GM23338 (cell line): ENCODE results near the gene HTRA2.

Source experiments
- EZH2 ChIP-seq: fragments of 200-600 bp; sonication (generic); IDR thresholded peaks from one replicate; pipeline ENCODE4 v1.8.0; 2017; ENCODE audit warnings: antibody characterized with exemption, mild to moderate bottlenecking, low read depth; ENCODE audit not compliant: unreplicated experiment
- EZH2phosphoT487 ChIP-seq: fragments of 200-600 bp; sonication (generic); IDR thresholded peaks from one replicate; pipeline ENCODE4 v1.8.1; 2018; ENCODE audit warnings: antibody characterized with exemption; ENCODE audit not compliant: unreplicated experiment
- POLR2AphosphoS5 ChIP-seq: IDR thresholded peaks from 2 replicates; pipeline ENCODE4 v1.6.1; 2016; ENCODE audit warnings: antibody characterized with exemption, low read depth
- ZNF331 ChIP-seq: fragments of 250-450 bp; sonication (Bioruptor Pico); IDR thresholded peaks from 2 replicates; pipeline ENCODE4 v1.5.0; 2020; ENCODE audit warnings: low read depth, mild to moderate bottlenecking, moderate library complexity
- TF ChIP-seq, protein P1 (sequence below), 2 experiments: fragments of 200-600 bp in 1 of 2; sonication (generic) in 1 of 2; conservative IDR thresholded peaks; 2 replicates each; pipeline versions ENCODE4 v1.5.1 to v1.6.1; 2016 to 2017; ENCODE audit warnings: antibody characterized with exemption in 2 of 2, low read depth in 2 of 2, mild to moderate bottlenecking in 2 of 2, moderate library complexity in 1 of 2

DNA sequence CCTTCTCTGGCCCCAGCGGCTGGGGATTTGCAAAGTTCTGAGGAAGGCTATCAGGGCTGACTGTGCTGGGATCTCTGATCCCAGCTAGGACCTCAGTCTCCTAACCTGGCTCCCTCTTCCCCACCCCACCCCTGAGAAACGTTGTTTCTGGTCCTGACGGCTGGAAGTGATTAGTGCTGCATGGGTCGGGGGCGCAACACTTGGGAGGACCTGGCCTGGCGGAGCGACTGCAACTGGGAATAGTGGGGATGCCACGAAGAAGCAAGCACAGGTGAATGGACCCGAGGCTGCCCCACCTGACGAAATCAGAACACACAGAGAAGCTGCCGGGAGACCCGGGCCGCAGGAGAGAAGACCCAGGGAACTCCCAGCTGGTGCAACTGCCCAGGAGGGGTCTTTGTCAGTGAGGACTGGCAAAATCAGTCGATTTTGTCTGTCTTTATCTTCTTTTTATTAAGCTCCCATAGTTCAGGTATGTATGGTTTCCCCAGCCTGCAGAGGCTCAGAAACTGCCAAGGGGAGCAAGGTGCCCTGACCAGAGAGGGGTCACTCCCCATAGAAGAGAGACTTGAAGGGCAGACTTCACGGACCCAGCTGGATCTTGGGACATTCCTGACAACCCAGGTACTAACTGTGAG lies 29.7 kb upstream of the HTRA2 start:
- peak; percentile 97 for TF ChIP-seq EZH2
- TF ChIP-seq, protein P1, sequence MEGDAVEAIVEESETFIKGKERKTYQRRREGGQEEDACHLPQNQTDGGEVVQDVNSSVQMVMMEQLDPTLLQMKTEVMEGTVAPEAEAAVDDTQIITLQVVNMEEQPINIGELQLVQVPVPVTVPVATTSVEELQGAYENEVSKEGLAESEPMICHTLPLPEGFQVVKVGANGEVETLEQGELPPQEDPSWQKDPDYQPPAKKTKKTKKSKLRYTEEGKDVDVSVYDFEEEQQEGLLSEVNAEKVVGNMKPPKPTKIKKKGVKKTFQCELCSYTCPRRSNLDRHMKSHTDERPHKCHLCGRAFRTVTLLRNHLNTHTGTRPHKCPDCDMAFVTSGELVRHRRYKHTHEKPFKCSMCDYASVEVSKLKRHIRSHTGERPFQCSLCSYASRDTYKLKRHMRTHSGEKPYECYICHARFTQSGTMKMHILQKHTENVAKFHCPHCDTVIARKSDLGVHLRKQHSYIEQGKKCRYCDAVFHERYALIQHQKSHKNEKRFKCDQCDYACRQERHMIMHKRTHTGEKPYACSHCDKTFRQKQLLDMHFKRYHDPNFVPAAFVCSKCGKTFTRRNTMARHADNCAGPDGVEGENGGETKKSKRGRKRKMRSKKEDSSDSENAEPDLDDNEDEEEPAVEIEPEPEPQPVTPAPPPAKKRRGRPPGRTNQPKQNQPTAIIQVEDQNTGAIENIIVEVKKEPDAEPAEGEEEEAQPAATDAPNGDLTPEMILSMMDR (conservative IDR thresholded peaks at IDR 0.05; ENCODE audit: low read depth in 2 of 2): no peak
- TF ChIP-seq EZH2phosphoT487: no peak
- no peak for TF ChIP-seq ZNF331 (CRISPR knock-in tag)
- no peak for TF ChIP-seq POLR2AphosphoS5
